ENCODE results near the gene PPT1. TPM values are rescaled to one million over a fixed set of nuclear protein-coding genes. Genes with fewer than 3 reads are reported as not detected.
"Not testable (repeated sequence)": the region's sequence is repeated elsewhere in the genome, so short reads cannot be mapped to it uniquely, and the experiment has no call there.

The PPT1 gene
- total RNA-seq, 1 donor from 2014 or later = 37.7 TPM

DNA sequence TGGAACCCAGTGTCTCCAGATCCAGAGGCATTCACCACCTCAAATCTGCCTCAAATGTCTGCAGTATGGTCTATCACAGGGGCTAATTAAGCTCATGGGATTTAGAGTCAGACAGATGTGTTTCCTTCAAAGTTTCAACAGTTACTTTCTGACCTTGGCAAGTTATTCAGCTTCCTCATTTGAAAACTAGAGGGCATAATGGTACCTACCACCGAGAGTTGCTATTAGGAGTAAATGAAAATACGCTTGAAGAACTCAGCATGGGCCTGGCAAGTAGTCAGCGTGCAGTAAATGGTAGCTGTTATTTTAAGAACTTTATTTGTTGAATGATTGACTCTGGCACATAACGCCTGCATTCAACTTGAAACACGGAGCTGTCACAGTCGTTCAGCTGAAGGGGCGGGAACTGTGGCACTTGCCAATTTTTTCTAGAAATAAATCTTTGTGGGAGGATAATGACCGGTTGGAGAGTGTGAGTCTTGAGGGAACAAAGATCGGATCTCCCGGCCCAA is 57.8 kb downstream of the PPT1 start:
- ATAC-seq (ENCODE audit: poor library complexity) (peak; percentile 3), DNase-seq (no peak)
- intact Hi-C loops (cut with DNase I) = no loop called here

DNA sequence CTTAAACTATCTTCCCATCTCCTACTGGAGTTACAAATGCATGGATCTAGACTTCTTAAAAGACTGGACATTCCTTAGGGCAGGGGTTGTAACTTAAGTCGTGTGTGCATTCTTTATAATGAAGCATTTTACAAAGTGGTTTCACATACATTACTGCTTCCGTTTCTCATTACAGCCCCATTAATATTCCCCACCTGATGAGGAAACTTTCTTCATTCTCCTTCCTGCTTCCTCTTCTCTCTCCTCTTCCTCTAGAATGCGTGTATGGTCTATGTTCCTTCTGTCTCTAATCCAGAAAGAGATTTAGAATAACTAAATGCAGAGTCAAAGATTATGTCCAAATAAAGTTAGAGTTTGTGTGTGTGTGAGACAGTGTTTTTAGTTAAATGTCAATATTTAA is 58.4 kb downstream of the PPT1 start:
- DNase-seq (no peak), ATAC-seq (ENCODE audit: poor library complexity) (no peak)
- intact Hi-C loops (cut with DNase I) = no loop called here

DNA sequence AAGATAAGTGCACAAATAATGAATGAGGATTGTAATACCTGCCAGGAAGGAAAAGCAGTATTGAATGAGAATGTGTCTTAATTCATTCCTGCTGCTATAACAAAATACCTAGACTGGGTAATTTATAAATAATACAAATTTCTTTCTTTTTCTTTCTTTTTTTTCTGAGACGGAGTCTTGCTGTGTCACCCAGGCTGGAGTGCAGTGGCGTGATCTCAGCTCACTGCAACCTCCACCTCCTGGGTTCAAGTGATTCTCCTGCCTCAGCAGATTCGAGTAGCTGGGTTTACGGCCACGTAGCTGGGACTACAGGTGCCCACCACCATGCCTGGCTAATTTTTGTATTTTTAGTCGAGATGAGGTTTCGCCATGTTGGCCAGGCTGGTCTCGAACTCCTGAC is 59.8 kb downstream of the PPT1 start:
- DNase-seq; ATAC-seq (ENCODE audit: poor library complexity); intact Hi-C loops (cut with DNase I): not testable (repeated sequence)

- intact Hi-C loops (cut with DNase I) = no loop called here
- peak; percentile 84 for DNase-seq
- peak; percentile 11 for ATAC-seq (ENCODE audit: poor library complexity)
Measured at GRCh38 chr1:40036574-40036973, 60.5 kb downstream of the PPT1 start.

DNA sequence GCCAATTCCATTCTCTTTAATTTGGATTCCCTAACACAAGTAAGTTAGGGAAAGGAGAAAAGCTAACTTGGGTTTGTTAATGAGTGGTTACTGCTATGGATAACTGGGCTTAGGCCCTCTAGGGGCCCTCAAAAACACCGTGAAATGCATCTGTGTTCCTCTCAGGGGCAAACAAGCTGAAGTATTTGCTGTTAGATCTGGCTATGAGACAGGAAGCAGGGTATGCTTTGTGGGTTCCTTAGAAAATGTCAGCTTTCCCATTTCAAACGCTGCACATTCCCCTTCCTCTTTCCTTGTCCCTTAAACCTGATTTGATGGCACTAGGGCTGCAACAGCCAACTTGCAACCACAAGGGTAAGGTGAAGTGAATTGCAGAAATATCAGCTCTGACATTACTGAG is 62.2 kb downstream of the PPT1 start:
- no peak for ATAC-seq (ENCODE audit: poor library complexity)
- DNase-seq = no peak
- intact Hi-C loops (cut with DNase I) = no loop called here

DNA sequence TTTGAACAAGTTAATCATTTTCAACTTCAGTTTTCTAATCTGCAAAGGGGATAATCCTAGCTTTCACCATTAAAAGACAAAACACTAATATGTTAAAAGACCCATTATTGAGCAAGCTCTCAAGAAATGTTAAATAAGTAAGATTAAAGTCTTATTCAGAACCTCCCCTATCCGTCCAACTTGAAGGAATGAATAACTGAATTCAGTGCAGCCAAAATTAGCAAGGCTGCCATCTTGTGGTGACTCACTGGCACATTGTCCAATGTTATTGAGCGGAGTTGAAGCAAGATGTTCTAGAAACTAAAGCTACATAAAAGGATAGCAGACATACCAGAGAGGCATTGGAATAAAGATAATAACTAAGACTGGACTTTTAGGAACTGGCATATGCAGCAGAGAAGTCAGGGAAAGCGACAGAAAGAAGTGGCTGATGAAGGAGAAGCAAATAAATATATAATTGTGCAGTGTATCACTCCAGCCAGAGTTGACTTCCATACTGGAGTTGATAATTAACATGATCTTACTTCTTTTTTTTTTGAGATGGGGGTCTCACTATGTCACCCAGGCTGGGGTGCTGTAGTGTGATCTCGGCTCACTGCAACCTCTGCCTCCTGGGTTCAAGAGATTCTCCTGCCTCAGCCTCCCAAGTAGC is 64.7 kb downstream of the PPT1 start:
- DNase-seq (no peak), ATAC-seq (ENCODE audit: poor library complexity) (peak; percentile 37)
- intact Hi-C loops (cut with DNase I) = no loop called here

DNA sequence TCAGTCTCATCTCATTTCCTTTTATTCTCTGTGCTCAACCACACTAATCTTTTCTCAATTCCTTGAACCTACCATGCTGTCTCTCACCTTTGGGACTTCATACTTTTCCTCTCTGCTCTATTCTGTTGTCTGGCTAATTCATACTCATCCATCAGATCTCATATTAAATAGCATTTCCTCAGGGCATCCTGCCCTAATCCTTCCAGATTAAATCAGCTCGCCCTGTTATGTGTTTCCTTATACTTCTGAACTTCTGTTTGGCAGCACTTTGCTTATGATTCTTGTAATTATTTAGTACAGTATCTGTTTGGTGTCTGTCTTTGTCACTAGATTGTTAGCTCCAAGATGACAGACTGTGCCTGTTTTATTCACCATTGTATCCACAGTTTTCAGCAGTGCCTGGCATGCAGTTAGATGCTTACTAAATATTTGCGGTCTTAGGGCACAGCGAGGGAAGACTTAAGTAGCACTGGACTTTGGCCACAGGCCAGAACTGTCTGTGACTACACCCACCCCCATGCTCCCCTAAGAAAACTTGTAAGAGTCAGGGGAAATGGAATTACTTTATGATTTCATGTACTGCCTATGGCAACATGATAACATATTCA is 66.4 kb downstream of the PPT1 start:
- intact Hi-C loops (cut with DNase I) = no loop called here
- ATAC-seq (ENCODE audit: poor library complexity) = no peak
- no peak for DNase-seq

DNA sequence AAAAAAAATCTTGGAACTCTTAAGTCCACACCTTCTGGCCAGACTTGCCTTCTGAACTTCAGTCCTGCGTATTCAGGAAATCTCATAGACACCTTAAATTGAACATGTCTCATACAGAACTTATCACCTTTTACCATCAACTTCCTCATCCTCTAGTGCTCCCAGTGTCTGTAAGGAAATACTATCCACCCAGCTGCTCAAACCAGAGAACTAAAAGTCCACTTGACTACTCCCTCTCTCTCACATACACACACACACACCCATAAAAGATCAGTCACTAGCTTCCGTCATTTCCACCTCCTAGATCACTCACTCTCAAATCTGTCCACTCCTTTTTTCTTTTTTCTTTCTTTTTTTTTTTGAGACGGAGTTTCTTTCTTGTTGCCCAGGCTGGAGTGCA is 67.4 kb downstream of the PPT1 start:
- intact Hi-C loops (cut with DNase I) = no loop called here
- DNase-seq (no peak), ATAC-seq (ENCODE audit: poor library complexity) (no peak)

GRCh38 chr1:40027647-40028046 is 69.4 kb downstream of the PPT1 start:
- intact Hi-C loops (cut with DNase I) = no loop called here
- no peak for DNase-seq
- ATAC-seq (ENCODE audit: poor library complexity) = no peak

GRCh38 chr1:40024671-40025070 is 72.4 kb downstream of the PPT1 start:
- DNase-seq (no peak), ATAC-seq (ENCODE audit: poor library complexity) (no peak)
- intact Hi-C loops (cut with DNase I) = no loop called here

- no peak for DNase-seq
- intact Hi-C loops (cut with DNase I) = no loop called here
- no peak for ATAC-seq (ENCODE audit: poor library complexity)
Measured at GRCh38 chr1:40023379-40023944, 73.6 kb downstream of the PPT1 start.

Other genes starting within 250 kb of the PPT1 start
- 17.1 TPM for gene TRIT1, start 213.7 kb downstream of the PPT1 start, total RNA-seq
- 1.2 TPM for gene MYCL, start 195.3 kb downstream of the PPT1 start, total RNA-seq
- gene MFSD2A, start 142.1 kb downstream of the PPT1 start, total RNA-seq = 0.22 TPM
- 72.6 TPM for gene CAP1, start 56.5 kb downstream of the PPT1 start, total RNA-seq
- gene RLF, start 64.1 kb upstream of the PPT1 start, total RNA-seq = 11.7 TPM
- gene TMCO2, start 150.7 kb upstream of the PPT1 start, total RNA-seq = not detected
- 35.4 TPM for gene ZMPSTE24, start 161.0 kb upstream of the PPT1 start, total RNA-seq
- gene COL9A2, start 220.0 kb upstream of the PPT1 start, total RNA-seq = 0.24 TPM